ENCODE data around the gene NCKAP1.

- TF ChIP-seq EP300 (IDR thresholded peaks at IDR 0.05) (no peak), CTCF (IDR thresholded peaks at IDR 0.05) (no peak), POLR2A (IDR thresholded peaks at IDR 0.05) (no peak)
Observed at GRCh38 chr2:183060571-183061231, 22.4 kb upstream of the NCKAP1 start.

All from suprapubic skin (tissue), 3 donors.